Parathyroid adenoma (tissue), 2 donors: ENCODE data around the gene CNNM4.
A peak's percentile ranks its signal among the peaks of the same experiment; 100 is the strongest.

ENCODE experiments used
- H2AFZ ChIP-seq: fragments of 300-600 bp; sonication (generic); one replicate; pipeline ENCODE4 v1.7.0; 2017; ENCODE audit warnings: antibody characterized with exemption, mild to moderate bottlenecking
- H3K27ac ChIP-seq: fragments of 300-600 bp; sonication (generic); one replicate; pipeline ENCODE4 v1.7.0; 2017
- H3K27me3 ChIP-seq: fragments of 300-600 bp; sonication (generic); one replicate; pipeline ENCODE4 v1.7.0; 2017; ENCODE audit warnings: low read length; ENCODE audit not compliant: control insufficient read depth, insufficient read depth
- H3K36me3 ChIP-seq: fragments of 300-600 bp; sonication (generic); one replicate; pipeline ENCODE4 v1.7.0; 2017; ENCODE audit warnings: low read length; ENCODE audit not compliant: control insufficient read depth, insufficient read depth
- H3K4me1 ChIP-seq: fragments of 300-600 bp; sonication (generic); one replicate; pipeline ENCODE4 v1.7.0; 2017; ENCODE audit warnings: control low read depth
- H3K4me2 ChIP-seq: fragments of 300-600 bp; sonication (generic); one replicate; pipeline ENCODE4 v1.7.0; 2017; ENCODE audit warnings: low read length
- H3K4me3 ChIP-seq: fragments of 300-600 bp; sonication (generic); one replicate; pipeline ENCODE4 v1.7.0; 2017; ENCODE audit warnings: low read depth, low read length
- H3K79me2 ChIP-seq: fragments of 300-600 bp; sonication (generic); one replicate; pipeline ENCODE4 v1.7.0; 2017; ENCODE audit warnings: control low read depth
- H3K9ac ChIP-seq: fragments of 300-600 bp; sonication (generic); one replicate; pipeline ENCODE4 v1.7.0; 2017; ENCODE audit warnings: mild to moderate bottlenecking
- H3K9me3 ChIP-seq: fragments of 300-600 bp; sonication (generic); one replicate; pipeline ENCODE4 v1.7.0; 2017; ENCODE audit warnings: low read length; ENCODE audit not compliant: control insufficient read depth
- CTCF ChIP-seq: fragments of 300-600 bp; sonication (generic); IDR thresholded peaks from one replicate; pipeline ENCODE4 v1.7.0; 2017; ENCODE audit warnings: antibody characterized with exemption, mild to moderate bottlenecking
- donor health status: primary hyperparathyroidism.

The CNNM4 gene

GRCh38 chr2:96816836-96817702 is 56.4 kb downstream of the CNNM4 start:
- no peaks in the 10 kb centered on the region for H3K36me3 ChIP-seq
- H3K4me2 ChIP-seq = peak overlapping the region; percentile 97
- H3K79me2 ChIP-seq = peaks cover 34% of the 10 kb centered on the region
- no peaks in the 10 kb centered on the region for H3K9me3 ChIP-seq
- peaks cover 25% of the 10 kb centered on the region for H3K4me1 ChIP-seq
- H3K27me3 ChIP-seq = no peaks in the 10 kb centered on the region
- TF ChIP-seq CTCF = no peak
- H2AFZ ChIP-seq = no peak overlapping the region
- peak overlapping the region; percentile 56 for H3K4me3 ChIP-seq
- H3K9ac ChIP-seq = no peak overlapping the region
- no peak overlapping the region for H3K27ac ChIP-seq

DNA sequence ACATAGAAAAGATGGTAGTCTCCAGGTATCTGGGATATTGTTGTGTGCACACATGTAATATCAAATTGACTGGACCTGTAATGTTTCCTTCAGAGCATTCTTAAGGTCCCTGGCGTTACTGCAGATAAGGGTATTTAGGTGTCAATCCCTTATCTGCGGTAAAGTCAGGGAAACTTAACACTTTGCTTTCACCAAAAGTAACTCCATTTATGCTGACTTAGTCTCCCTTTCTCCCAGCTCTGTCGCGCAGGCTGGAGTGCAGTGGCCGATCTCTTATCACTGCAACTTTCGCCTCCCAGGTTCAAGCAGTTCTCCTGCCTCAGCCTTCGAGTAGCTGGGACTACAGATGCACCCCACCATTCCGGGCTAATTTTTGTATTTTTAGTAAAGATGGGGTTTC is 57.2 kb downstream of the CNNM4 start:
- Histone ChIP-seq H3K27me3 (no peaks in the 10 kb centered on the region), H3K9ac (no peak overlapping the region), H3K9me3 (no peaks in the 10 kb centered on the region), H2AFZ (no peak overlapping the region), H3K79me2 (peaks cover 38% of the 10 kb centered on the region), H3K4me1 (peaks cover 29% of the 10 kb centered on the region), H3K4me3 (peak overlapping the region; percentile 56), H3K27ac (no peak overlapping the region), H3K4me2 (peak overlapping the region; percentile 97), H3K36me3 (no peaks in the 10 kb centered on the region)
- no peak for TF ChIP-seq CTCF

DNA sequence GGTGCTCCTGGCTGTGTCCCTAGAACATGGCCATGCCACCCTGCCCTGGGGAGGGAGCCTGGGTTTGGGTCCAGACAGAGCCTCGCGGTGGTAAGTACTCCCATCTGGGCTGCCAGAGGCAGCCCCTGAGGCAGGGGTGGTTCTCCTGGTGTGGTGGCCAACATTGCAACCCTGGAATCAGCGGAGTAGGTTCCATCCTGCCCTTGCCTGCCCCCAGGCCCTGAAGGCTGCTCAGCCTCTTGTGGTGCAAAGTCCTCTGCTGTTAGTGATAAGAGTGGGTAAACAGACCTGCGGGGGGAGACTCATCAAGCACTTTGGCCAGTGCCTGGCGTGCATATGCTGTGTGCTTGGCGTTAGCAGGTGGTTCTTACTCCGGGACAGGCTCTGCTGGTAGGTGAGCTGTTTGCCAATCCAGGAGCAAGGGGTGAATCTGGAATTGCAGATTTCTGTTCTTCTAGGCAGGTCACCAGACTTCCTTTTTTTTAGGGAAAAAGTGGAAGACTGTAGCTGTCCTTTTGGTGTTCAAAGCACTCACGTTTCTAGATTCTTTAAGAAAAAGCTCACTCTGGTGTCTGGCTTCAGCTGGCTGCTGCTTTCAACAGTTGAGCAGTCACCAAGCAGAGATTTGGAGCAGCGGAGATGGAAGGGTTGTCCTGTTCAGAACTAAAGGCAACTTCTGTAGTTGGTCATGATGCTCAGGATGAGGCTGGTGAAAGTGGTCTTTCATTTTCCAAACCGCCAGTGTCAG is 58.6 kb downstream of the CNNM4 start:
- Histone ChIP-seq H3K4me3 (no peak overlapping the region), H3K27ac (no peak overlapping the region), H3K36me3 (no peaks in the 10 kb centered on the region), H3K9me3 (no peaks in the 10 kb centered on the region), H3K9ac (no peak overlapping the region), H3K4me1 (peaks cover 31% of the 10 kb centered on the region), H3K27me3 (no peaks in the 10 kb centered on the region), H3K4me2 (peak overlapping the region; percentile 34), H3K79me2 (peaks cover 38% of the 10 kb centered on the region), H2AFZ (no peak overlapping the region)
- TF ChIP-seq CTCF = no peak

- no peaks in the 10 kb centered on the region for H3K27me3 ChIP-seq
- no peak overlapping the region for H3K9ac ChIP-seq
- H3K79me2 ChIP-seq = peaks cover 45% of the 10 kb centered on the region
- no peaks in the 10 kb centered on the region for H3K36me3 ChIP-seq
- no peaks in the 10 kb centered on the region for H3K9me3 ChIP-seq
- no peak overlapping the region for H3K27ac ChIP-seq
- H3K4me1 ChIP-seq = peaks cover 31% of the 10 kb centered on the region
- TF ChIP-seq CTCF = no peak
- no peak overlapping the region for H2AFZ ChIP-seq
- H3K4me3 ChIP-seq = no peak overlapping the region
- H3K4me2 ChIP-seq = no peak overlapping the region
Measured at GRCh38 chr2:96819876-96820511, 59.3 kb downstream of the CNNM4 start.
